ENCODE data around the gene WNK1. TPM values are rescaled to one million over a fixed set of nuclear protein-coding genes. Genes with fewer than 3 reads are reported as not detected.

Gene WNK1
- total RNA-seq, 4 donors from 2014 or later = 109 to 245 (median 135) TPM

GRCh38 chr12:954741-955140 is 202.4 kb downstream of the WNK1 start:
- Histone ChIP-seq H3K27me3 (no peaks in the 10 kb centered on the region), H3K9me3 (no peaks in the 10 kb centered on the region), H3K36me3 (no peaks in the 10 kb centered on the region), H3K4me3 (no peak overlapping the region), H3K27ac (no peak overlapping the region), H3K4me1 (peaks cover 0 to 5% (median 0%) of the 10 kb centered on the region in 3 donors)
- TF ChIP-seq POLR2A (IDR thresholded peaks at IDR 0.05) (no peak), POLR2AphosphoS5 (IDR thresholded peaks at IDR 0.05) (no peak), EP300 (IDR thresholded peaks at IDR 0.05) (no peak), CTCF (IDR thresholded peaks at IDR 0.05) (no peak)
- no peak for ATAC-seq

- Histone ChIP-seq H3K36me3 (no peaks in the 10 kb centered on the region), H3K4me1 (no peaks in the 10 kb centered on the region), H3K9me3 (no peaks in the 10 kb centered on the region), H3K27me3 (no peaks in the 10 kb centered on the region), H3K4me3 (no peak overlapping the region), H3K27ac (no peak overlapping the region)
- TF ChIP-seq POLR2AphosphoS5 (IDR thresholded peaks at IDR 0.05) = no peak
- TF ChIP-seq CTCF (IDR thresholded peaks at IDR 0.05) = no peak
- no peak for TF ChIP-seq EP300 (IDR thresholded peaks at IDR 0.05)
- no peak for TF ChIP-seq POLR2A (IDR thresholded peaks at IDR 0.05)
- 94% methylated on average over 5 to 6 of the region's 6 CpGs for WGBS, 2 donors (ENCODE audit: low coverage in 1 of 2)
- no peak for ATAC-seq
Measured at GRCh38 chr12:955939-956338, 203.6 kb downstream of the WNK1 start.

GRCh38 chr12:958588-959123 is 206.3 kb downstream of the WNK1 start:
- Histone ChIP-seq H3K4me3 (no peak overlapping the region), H3K27ac (no peak overlapping the region), H3K36me3 (no peaks in the 10 kb centered on the region), H3K9me3 (no peaks in the 10 kb centered on the region), H3K4me1 (no peaks in the 10 kb centered on the region), H3K27me3 (no peaks in the 10 kb centered on the region)
- 33 to 55% methylated on average over 3 to 6 of the region's 8 CpGs for WGBS, 2 donors (ENCODE audit: low coverage in 1 of 2)
- no peak for TF ChIP-seq POLR2A (IDR thresholded peaks at IDR 0.05)
- TF ChIP-seq POLR2AphosphoS5 (IDR thresholded peaks at IDR 0.05) = no peak
- no peak for TF ChIP-seq CTCF (IDR thresholded peaks at IDR 0.05)
- no peak for TF ChIP-seq EP300 (IDR thresholded peaks at IDR 0.05)
- ATAC-seq = peak; percentile 41

Small RNA genes lying within 50 kb of the gene (small RNA-seq; reads per million reads assigned to genes)
- 0 reads per million in 4 donors for gene RNU4ATAC16P

Other genes with a start within 250 kb of the WNK1 start
- gene NINJ2, start 89.1 kb upstream of the WNK1 start, total RNA-seq = 1 to 10 TPM in 3 of 4 donors, under 1 TPM in 1; 0.78 to 9.0 (median 5.2) TPM
- gene RAD52, start 197.1 kb downstream of the WNK1 start, total RNA-seq = 10 to 100 TPM in 3 of 4 donors, 1 to 10 TPM in 1; 10.0 to 17.7 (median 13.5) TPM
- 10 to 100 TPM; 38.3 to 80.2 (median 58.4) TPM for gene ERC1, start 238.6 kb downstream of the WNK1 start, total RNA-seq